GM21447 (cell line): Measurements from ENCODE around the gene CYP1B1.

Experiments
- ATAC-seq: cut with Tn5 transposase; IDR thresholded peaks from one replicate; pipeline ENCODE4 v1.9.1; 2021; ENCODE audit not compliant: unreplicated experiment

CYP1B1 gene

GRCh38 chr2:38076710-38077430 is 919 bp upstream of the CYP1B1 start:
- ATAC-seq, result peak; percentile 41

GRCh38 chr2:38076152-38076709 is 280 bp upstream of the CYP1B1 start:
- ATAC-seq, result peak; percentile 55

- ATAC-seq, result no peak
Observed at GRCh38 chr2:38074764-38075506, 1.0 kb downstream of the CYP1B1 start.

GRCh38 chr2:38074058-38074763 is 1.7 kb downstream of the CYP1B1 start:
- no peak for ATAC-seq

- ATAC-seq, result no peak
Observed at GRCh38 chr2:38073211-38074057, 2.5 kb downstream of the CYP1B1 start.

GRCh38 chr2:38070438-38070837 is 5.5 kb downstream of the CYP1B1 start:
- no peak for ATAC-seq

- no peak for ATAC-seq
Observed at GRCh38 chr2:38068234-38068633, 7.7 kb downstream of the CYP1B1 start.

- ATAC-seq, result no peak
Observed at GRCh38 chr2:38066421-38067115, 9.4 kb downstream of the CYP1B1 start.

- no peak for ATAC-seq
Observed at GRCh38 chr2:38065502-38066135, 10.3 kb downstream of the CYP1B1 start.

- ATAC-seq, result no peak
Observed at GRCh38 chr2:38064801-38065501, 11.0 kb downstream of the CYP1B1 start.

GRCh38 chr2:38060236-38061018 is 15.5 kb downstream of the CYP1B1 start:
- ATAC-seq, result no peak

GRCh38 chr2:38057651-38058410 is 18.1 kb downstream of the CYP1B1 start:
- ATAC-seq, result no peak

- no peak for ATAC-seq
Observed at GRCh38 chr2:38056216-38056615, 19.7 kb downstream of the CYP1B1 start.

GRCh38 chr2:38045811-38046210 is 30.1 kb downstream of the CYP1B1 start:
- no peak for ATAC-seq

- no peak for ATAC-seq
Observed at GRCh38 chr2:38039121-38039910, 36.6 kb downstream of the CYP1B1 start.

- ATAC-seq, result no peak
Observed at GRCh38 chr2:38038682-38039081, 37.3 kb downstream of the CYP1B1 start.
